Duodenal mucosa (tissue), 2 donors: ENCODE data around the gene PREB.

Experiments
- H3K27ac ChIP-seq: one replicate; pipeline ENCODE4 v1.7.0; 2013; ENCODE audit warnings: low read depth, low read length
- H3K27me3 ChIP-seq, 2 donors: one replicate each; pipeline ENCODE4 v1.7.0; 2013; ENCODE audit warnings: low read length in 2 of 2, control low read depth in 1 of 2; ENCODE audit not compliant: insufficient read depth in 2 of 2, control insufficient read depth in 1 of 2
- H3K36me3 ChIP-seq, 2 donors: one replicate each; pipeline ENCODE4 v1.7.0; 2013; ENCODE audit warnings: low read length in 2 of 2, control low read depth in 1 of 2; ENCODE audit not compliant: insufficient read depth in 2 of 2, control insufficient read depth in 1 of 2
- H3K4me1 ChIP-seq, 2 donors: one replicate each; pipeline ENCODE4 v1.7.0; 2013; ENCODE audit warnings: low read length in 2 of 2, control low read depth in 1 of 2; ENCODE audit not compliant: insufficient read depth in 2 of 2, control insufficient read depth in 1 of 2
- H3K4me3 ChIP-seq, 2 donors: one replicate each; pipeline ENCODE4 v1.7.0; 2013; ENCODE audit warnings: low read length in 2 of 2, low read depth in 1 of 2
- H3K9ac ChIP-seq, 2 donors: one replicate each; pipeline ENCODE4 v1.7.0; 2013; ENCODE audit warnings: low read length in 2 of 2, low read depth in 1 of 2
- H3K9me3 ChIP-seq, 2 donors: one replicate each; pipeline ENCODE4 v1.7.0; 2013; ENCODE audit warnings: low read length in 2 of 2, control low read depth in 1 of 2; ENCODE audit not compliant: control insufficient read depth in 1 of 2

Gene PREB

DNA sequence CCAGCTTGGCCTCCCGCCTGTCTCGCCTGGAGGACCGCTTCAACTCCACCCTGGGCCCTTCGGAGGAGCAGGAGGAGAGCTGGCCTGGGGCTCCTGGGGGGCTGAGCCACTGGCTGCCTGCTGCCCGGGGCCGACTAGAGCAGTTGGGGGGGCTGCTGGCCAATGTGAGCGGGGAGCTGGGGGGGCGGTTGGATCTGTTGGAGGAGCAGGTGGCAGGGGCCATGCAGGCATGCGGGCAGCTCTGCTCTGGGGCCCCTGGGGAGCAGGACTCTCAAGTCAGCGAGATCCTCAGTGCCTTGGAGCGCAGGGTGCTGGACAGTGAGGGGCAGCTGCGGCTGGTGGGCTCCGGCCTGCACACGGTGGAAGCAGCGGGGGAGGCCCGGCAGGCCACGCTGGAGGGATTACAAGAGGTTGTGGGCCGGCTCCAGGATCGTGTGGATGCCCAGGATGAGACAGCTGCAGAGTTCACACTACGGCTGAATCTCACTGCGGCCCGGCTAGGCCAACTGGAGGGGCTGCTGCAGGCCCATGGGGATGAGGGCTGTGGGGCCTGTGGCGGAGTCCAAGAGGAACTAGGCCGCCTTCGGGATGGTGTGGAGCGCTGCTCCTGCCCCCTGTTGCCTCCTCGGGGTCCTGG lies 51.5 kb downstream of the PREB start:
- H3K4me3 ChIP-seq, result no peak overlapping the region

DNA sequence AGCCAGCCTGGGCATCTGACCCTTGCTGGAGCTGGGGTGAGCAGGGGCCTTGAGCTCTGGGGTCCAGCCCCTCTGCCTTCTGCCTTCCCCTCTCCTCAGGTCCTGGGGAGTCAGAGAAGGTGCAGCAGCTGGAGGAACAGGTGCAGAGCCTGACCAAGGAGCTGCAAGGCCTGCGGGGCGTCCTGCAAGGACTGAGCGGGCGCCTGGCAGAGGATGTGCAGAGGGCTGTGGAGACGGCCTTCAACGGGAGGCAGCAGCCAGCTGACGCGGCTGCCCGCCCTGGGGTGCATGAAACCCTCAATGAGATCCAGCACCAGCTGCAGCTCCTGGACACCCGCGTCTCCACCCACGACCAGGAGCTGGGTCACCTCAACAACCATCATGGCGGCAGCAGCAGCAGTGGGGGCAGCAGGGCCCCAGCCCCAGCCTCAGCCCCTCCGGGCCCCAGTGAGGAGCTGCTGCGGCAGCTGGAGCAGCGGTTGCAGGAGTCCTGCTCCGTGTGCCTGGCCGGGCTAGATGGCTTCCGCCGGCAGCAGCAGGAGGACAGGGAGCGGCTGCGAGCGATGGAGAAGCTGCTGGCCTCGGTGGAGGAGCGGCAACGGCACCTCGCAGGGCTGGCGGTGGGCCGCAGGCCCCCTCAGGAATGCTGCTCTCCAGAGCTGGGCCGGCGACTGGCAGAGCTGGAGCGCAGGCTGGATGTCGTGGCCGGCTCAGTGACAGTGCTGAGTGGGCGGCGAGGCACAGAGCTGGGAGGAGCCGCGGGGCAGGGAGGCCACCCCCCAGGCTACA lies 52.3 kb downstream of the PREB start:
- peak overlapping the region in 1 of 2 donors; percentile 46 for H3K4me3 ChIP-seq
- peaks cover 25 to 43% of the 10 kb centered on the region in 2 donors for H3K4me1 ChIP-seq
- no peaks in the 10 kb centered on the region for H3K36me3 ChIP-seq
- H3K27me3 ChIP-seq, result no peaks in the 10 kb centered on the region
- H3K9me3 ChIP-seq, result no peaks in the 10 kb centered on the region
- no peak overlapping the region for H3K27ac ChIP-seq
- no peak overlapping the region for H3K9ac ChIP-seq

More for the DNA sequence above, 51.5 kb downstream of the PREB start:
- Histone ChIP-seq H3K27me3 (no peaks in the 10 kb centered on the region), H3K27ac (no peak overlapping the region), H3K4me1 (peaks cover 25 to 47% of the 10 kb centered on the region in 2 donors), H3K36me3 (no peaks in the 10 kb centered on the region), H3K9ac (no peak overlapping the region), H3K9me3 (no peaks in the 10 kb centered on the region)
